Measurements from ENCODE around the gene NSMCE1. TPM values are rescaled to one million over a fixed set of nuclear protein-coding genes. Genes with fewer than 3 reads are reported as not detected.
"Not testable (repeated sequence)": the region's sequence is repeated elsewhere in the genome, so short reads cannot be mapped to it uniquely, and the experiment has no call there.

The NSMCE1 gene
- total RNA-seq, 1 experiment from 2014 or later, result 37.0 TPM

GRCh38 chr16:27289669-27290068 is 21.1 kb upstream of the NSMCE1 start:
- Histone ChIP-seq H3K4me1 (no peaks in the 10 kb centered on the region), H3K9me3 (no peaks in the 10 kb centered on the region), H3K27me3 (replicated peaks; ENCODE audit: control insufficient read depth, insufficient read depth, low read length) (no peaks in the 10 kb centered on the region), H3K36me3 (ENCODE audit: control insufficient read depth, insufficient read depth, low read length) (no peaks in the 10 kb centered on the region), H3K4me3 (ENCODE audit: low read depth, low read length) (no peak overlapping the region)
- Mint-ChIP-seq H3K27me3 (ENCODE audit: insufficient read depth, unreplicated experiment) (no peaks in the 10 kb centered on the region), H3K27ac (ENCODE audit: unreplicated experiment) (no peak overlapping the region), H3K9me3 (ENCODE audit: unreplicated experiment) (no peaks in the 10 kb centered on the region), H3K4me3 (ENCODE audit: unreplicated experiment) (no peak overlapping the region), H3K4me1 (ENCODE audit: low read depth, unreplicated experiment) (peaks cover 6% of the 10 kb centered on the region), H3K36me3 (ENCODE audit: insufficient read depth, unreplicated experiment) (no peaks in the 10 kb centered on the region)
- DNase-seq, result no peak
- ChIA-PET POLR2A (no interaction called here), CTCF (no interaction called here)
- BruUV-seq (replicated peaks), result no TSS peak
- TF ChIP-seq CTCF (IDR thresholded peaks at IDR 0.05; ENCODE audit: insufficient read depth in 1 of 2, low read depth in 1 of 2, low read length in 1 of 2, severe bottlenecking in 1 of 2, unreplicated experiment in 1 of 2), result no peak
- intact Hi-C loops (cut with micrococcal nuclease; ENCODE audit: unreplicated experiment), result no loop called here

- H3K4me1 Mint-ChIP-seq (ENCODE audit: low read depth, unreplicated experiment); POLR2A ChIA-PET; H3K27ac Mint-ChIP-seq (ENCODE audit: unreplicated experiment); CTCF ChIA-PET; H3K4me1 ChIP-seq; H3K9me3 ChIP-seq; H3K27me3 Mint-ChIP-seq (ENCODE audit: insufficient read depth, unreplicated experiment); H3K4me3 ChIP-seq (ENCODE audit: low read depth, low read length); H3K4me3 Mint-ChIP-seq (ENCODE audit: unreplicated experiment); intact Hi-C loops (cut with micrococcal nuclease; ENCODE audit: unreplicated experiment); H3K9me3 Mint-ChIP-seq (ENCODE audit: unreplicated experiment); BruUV-seq (replicated peaks); H3K36me3 Mint-ChIP-seq (ENCODE audit: insufficient read depth, unreplicated experiment); DNase-seq; H3K27me3 ChIP-seq (replicated peaks; ENCODE audit: control insufficient read depth, insufficient read depth, low read length); H3K36me3 ChIP-seq (ENCODE audit: control insufficient read depth, insufficient read depth, low read length): not testable (repeated sequence)
Observed at GRCh38 chr16:27288313-27288712, 19.7 kb upstream of the NSMCE1 start.

- no peak overlapping the region for H3K4me3 Mint-ChIP-seq (ENCODE audit: unreplicated experiment)
- peaks cover 6% of the 10 kb centered on the region for H3K4me1 Mint-ChIP-seq (ENCODE audit: low read depth, unreplicated experiment)
- no peak for DNase-seq
- ChIA-PET CTCF (no interaction called here), POLR2A (no interaction called here)
- BruUV-seq (replicated peaks), result no TSS peak
- Histone ChIP-seq H3K4me1 (no peaks in the 10 kb centered on the region), H3K4me3 (ENCODE audit: low read depth, low read length) (no peak overlapping the region), H3K9me3 (no peaks in the 10 kb centered on the region), H3K27me3 (replicated peaks; ENCODE audit: control insufficient read depth, insufficient read depth, low read length) (no peaks in the 10 kb centered on the region), H3K36me3 (ENCODE audit: control insufficient read depth, insufficient read depth, low read length) (no peaks in the 10 kb centered on the region)
- no peaks in the 10 kb centered on the region for H3K36me3 Mint-ChIP-seq (ENCODE audit: insufficient read depth, unreplicated experiment)
- no peaks in the 10 kb centered on the region for H3K27me3 Mint-ChIP-seq (ENCODE audit: insufficient read depth, unreplicated experiment)
- TF ChIP-seq CTCF (IDR thresholded peaks at IDR 0.05; ENCODE audit: insufficient read depth in 1 of 2, low read depth in 1 of 2, low read length in 1 of 2, severe bottlenecking in 1 of 2, unreplicated experiment in 1 of 2), result no peak
- no peak overlapping the region for H3K27ac Mint-ChIP-seq (ENCODE audit: unreplicated experiment)
- intact Hi-C loops (cut with micrococcal nuclease; ENCODE audit: unreplicated experiment), result no loop called here
- H3K9me3 Mint-ChIP-seq (ENCODE audit: unreplicated experiment), result no peaks in the 10 kb centered on the region
Observed at GRCh38 chr16:27287887-27288286, 19.3 kb upstream of the NSMCE1 start.

Data from Caco-2 (cell line).